Right renal pelvis (tissue), 4 donors: ENCODE measurements around the gene TAS1R3. TPM values are rescaled to one million over a fixed set of nuclear protein-coding genes. Genes with fewer than 3 reads are reported as not detected.

Experiments
- polyA plus RNA-seq, 4 donors: library from polyadenylated mRNA; unstranded; fragments of 120-200 nt; gene quantifications; one replicate each; pipeline ENCODE4 v1.2.1, GENCODE V29; 2013; ENCODE audit not compliant: insufficient read length in 4 of 4

The TAS1R3 gene
- polyA plus RNA-seq, 4 donors = 0.22 to 0.56 (median 0.33) TPM

Other genes with a start within 250 kb of the TAS1R3 start
- 10 to 100 TPM in 1 of 4 donors, 1 to 10 TPM in 3; 7.9 to 14.8 (median 9.5) TPM for gene C1orf159, start 215.2 kb upstream of the TAS1R3 start, polyA plus RNA-seq
- under 1 TPM; 0.33 to 0.83 (median 0.63) TPM for gene TTLL10, start 157.4 kb upstream of the TAS1R3 start, polyA plus RNA-seq
- gene TNFRSF18, start 124.7 kb upstream of the TAS1R3 start, polyA plus RNA-seq = 1 to 10 TPM in 1 of 4 donors, under 1 TPM in 2, not detected in 1; 0.29 to 1.1 (median 0.67) TPM
- 1 to 10 TPM; 1.6 to 2.5 (median 2.2) TPM for gene TNFRSF4, start 117.1 kb upstream of the TAS1R3 start, polyA plus RNA-seq
- 100 to 1,000 TPM; 115 to 137 (median 133) TPM for gene SDF4, start 99.3 kb upstream of the TAS1R3 start, polyA plus RNA-seq
- 10 to 100 TPM; 18.0 to 28.4 (median 20.6) TPM for gene B3GALT6, start 99.0 kb upstream of the TAS1R3 start, polyA plus RNA-seq
- gene C1QTNF12, start 84.6 kb upstream of the TAS1R3 start, polyA plus RNA-seq = 10 to 100 TPM in 2 of 4 donors, 1 to 10 TPM in 2; 9.0 to 20.6 (median 9.9) TPM
- 10 to 100 TPM; 47.7 to 57.5 (median 52.6) TPM for gene UBE2J2, start 57.4 kb upstream of the TAS1R3 start, polyA plus RNA-seq
- 1 to 10 TPM; 4.2 to 8.5 (median 4.9) TPM for gene SCNN1D, start 50.8 kb upstream of the TAS1R3 start, polyA plus RNA-seq
- gene ACAP3, start 23.4 kb upstream of the TAS1R3 start, polyA plus RNA-seq = 10 to 100 TPM; 21.7 to 38.7 (median 24.4) TPM
- 10 to 100 TPM in 1 of 4 donors, 1 to 10 TPM in 3; 6.5 to 12.2 (median 7.2) TPM for gene PUSL1, start 22.7 kb upstream of the TAS1R3 start, polyA plus RNA-seq
- 100 to 1,000 TPM; 104 to 117 (median 110) TPM for gene INTS11, start 6.6 kb upstream of the TAS1R3 start, polyA plus RNA-seq
- 10 to 100 TPM; 11.6 to 20.7 (median 14.5) TPM for gene CPTP, start 6.5 kb upstream of the TAS1R3 start, polyA plus RNA-seq
- gene DVL1, start 18.1 kb downstream of the TAS1R3 start, polyA plus RNA-seq = 10 to 100 TPM; 27.0 to 56.4 (median 28.5) TPM
- 100 to 1,000 TPM; 177 to 242 (median 190) TPM for gene MXRA8, start 27.3 kb downstream of the TAS1R3 start, polyA plus RNA-seq
- gene AURKAIP1, start 43.9 kb downstream of the TAS1R3 start, polyA plus RNA-seq = 100 to 1,000 TPM in 1 of 4 donors, 10 to 100 TPM in 3; 63.0 to 110 (median 64.3) TPM
- gene CCNL2, start 68.1 kb downstream of the TAS1R3 start, polyA plus RNA-seq = 100 to 1,000 TPM; 232 to 273 (median 238) TPM
- gene MRPL20, start 76.0 kb downstream of the TAS1R3 start, polyA plus RNA-seq = 100 to 1,000 TPM; 110 to 137 (median 115) TPM
- gene ANKRD65, start 90.0 kb downstream of the TAS1R3 start, polyA plus RNA-seq = 10 to 100 TPM in 2 of 4 donors, 1 to 10 TPM in 2; 6.6 to 19.9 (median 11.9) TPM
- 10 to 100 TPM; 53.9 to 92.3 (median 63.1) TPM for gene VWA1, start 104.4 kb downstream of the TAS1R3 start, polyA plus RNA-seq
- 1 to 10 TPM; 1.4 to 3.1 (median 3.1) TPM for gene ATAD3C, start 118.4 kb downstream of the TAS1R3 start, polyA plus RNA-seq
- gene ATAD3B, start 140.5 kb downstream of the TAS1R3 start, polyA plus RNA-seq = 10 to 100 TPM in 2 of 4 donors, 1 to 10 TPM in 2; 9.1 to 15.9 (median 12.4) TPM
- 10 to 100 TPM; 20.2 to 25.6 (median 21.4) TPM for gene ATAD3A, start 180.9 kb downstream of the TAS1R3 start, polyA plus RNA-seq
- gene TMEM240, start 209.3 kb downstream of the TAS1R3 start, polyA plus RNA-seq = 1 to 10 TPM; 4.4 to 9.2 (median 4.9) TPM
- gene SSU72, start 243.6 kb downstream of the TAS1R3 start, polyA plus RNA-seq = 10 to 100 TPM; 86.8 to 95.0 (median 91.0) TPM